Stimulated activated CD8-positive, alpha-beta memory T cell treated with anti-CD3 and anti-CD28 coated beads, Interleukin-15, amount 100 ng/mL, for 48 hours (primary cell): Measurements from ENCODE around the gene PCDHB9.

Experiments
- DNase-seq, 2 donors: peaks; one replicate each; pipeline ENCODE4 v3.0.0-alpha.2; 2020; ENCODE audit warnings: low read depth in 2 of 2

The PCDHB9 gene

DNA sequence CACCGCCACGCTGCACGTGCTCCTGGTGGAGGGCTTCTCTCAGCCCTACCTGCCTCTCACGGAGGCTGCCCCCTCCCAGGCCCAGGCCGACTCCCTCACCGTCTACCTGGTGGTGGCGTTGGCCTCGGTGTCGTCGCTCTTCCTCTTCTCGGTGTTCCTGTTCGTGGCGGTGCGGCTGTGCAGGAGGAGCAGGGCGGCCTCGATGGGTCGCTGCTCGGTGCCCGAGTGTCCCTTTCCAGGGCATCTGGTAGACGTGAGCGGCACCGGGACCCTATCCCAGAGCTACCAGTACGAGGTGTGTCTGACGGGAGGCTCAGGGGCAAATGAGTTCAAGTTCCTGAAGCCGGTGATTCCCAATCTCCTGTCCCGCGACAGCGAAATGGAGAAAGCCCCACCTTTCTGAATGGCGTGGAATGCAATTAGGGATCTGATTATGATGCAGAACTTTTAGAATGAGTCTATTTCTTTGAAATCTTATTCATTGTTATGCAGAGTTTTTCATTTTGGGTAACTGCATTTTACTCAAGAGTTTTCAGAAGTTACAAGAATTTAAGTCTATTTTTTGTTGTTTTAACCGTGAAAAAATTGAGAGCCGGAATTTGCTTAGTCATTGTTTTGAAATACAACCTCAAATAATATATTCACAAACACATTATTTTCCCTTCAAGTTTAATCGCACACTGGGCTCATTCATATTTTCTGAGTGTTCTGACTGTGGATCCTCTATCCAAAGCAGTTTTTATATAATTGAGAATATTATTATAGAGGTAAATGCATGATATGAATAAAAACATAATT is 49.8 kb downstream of the PCDHB9 start:
- DNase-seq: no peak
